Gastrocnemius medialis (tissue), 4 donors: ENCODE results near the gene IAH1.

Source experiments
- POLR2A ChIP-seq, 2 donors: fragments of 450-650 bp; IDR thresholded peaks; one replicate each; pipeline ENCODE4 v1.6.1; 2017; ENCODE audit warnings: antibody characterized with exemption in 2 of 2, mild to moderate bottlenecking in 2 of 2, moderate library complexity in 2 of 2
- TF ChIP-seq, protein P1 (sequence below), 5 experiments: fragments of 450-650 bp in 3 of 5; fragments of 200-600 bp in 2 of 5; sonication (generic) in 2 of 5; IDR thresholded peaks in 4 of 5; conservative IDR thresholded peaks in 1 of 5; 1 replicate in 4 of 5; 2 replicates in 1 of 5; pipeline ENCODE4 v1.5.1; 2016 to 2019; ENCODE audit warnings: antibody characterized with exemption in 5 of 5, mild to moderate bottlenecking in 3 of 5, moderate library complexity in 3 of 5

DNA sequence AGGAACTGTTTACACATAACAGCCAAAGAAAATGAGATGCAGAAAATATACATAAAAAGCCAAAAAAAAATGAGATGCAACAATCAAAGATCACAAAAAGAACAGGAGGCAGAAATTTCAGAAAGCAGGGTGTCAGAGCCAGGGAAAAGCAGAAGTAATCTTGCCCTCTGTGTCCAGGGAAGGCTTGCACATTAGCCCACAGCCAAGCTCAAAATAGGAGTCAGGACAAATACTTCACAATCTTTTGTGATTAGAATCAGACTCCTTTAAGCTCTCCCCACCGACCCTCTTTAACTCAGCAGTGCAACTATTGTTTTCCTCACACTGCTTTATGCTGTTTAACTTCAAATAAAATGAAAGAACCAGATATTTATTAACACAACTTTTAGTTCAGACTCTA lies 34.6 kb downstream of the IAH1 start:
- TF ChIP-seq, protein P1, sequence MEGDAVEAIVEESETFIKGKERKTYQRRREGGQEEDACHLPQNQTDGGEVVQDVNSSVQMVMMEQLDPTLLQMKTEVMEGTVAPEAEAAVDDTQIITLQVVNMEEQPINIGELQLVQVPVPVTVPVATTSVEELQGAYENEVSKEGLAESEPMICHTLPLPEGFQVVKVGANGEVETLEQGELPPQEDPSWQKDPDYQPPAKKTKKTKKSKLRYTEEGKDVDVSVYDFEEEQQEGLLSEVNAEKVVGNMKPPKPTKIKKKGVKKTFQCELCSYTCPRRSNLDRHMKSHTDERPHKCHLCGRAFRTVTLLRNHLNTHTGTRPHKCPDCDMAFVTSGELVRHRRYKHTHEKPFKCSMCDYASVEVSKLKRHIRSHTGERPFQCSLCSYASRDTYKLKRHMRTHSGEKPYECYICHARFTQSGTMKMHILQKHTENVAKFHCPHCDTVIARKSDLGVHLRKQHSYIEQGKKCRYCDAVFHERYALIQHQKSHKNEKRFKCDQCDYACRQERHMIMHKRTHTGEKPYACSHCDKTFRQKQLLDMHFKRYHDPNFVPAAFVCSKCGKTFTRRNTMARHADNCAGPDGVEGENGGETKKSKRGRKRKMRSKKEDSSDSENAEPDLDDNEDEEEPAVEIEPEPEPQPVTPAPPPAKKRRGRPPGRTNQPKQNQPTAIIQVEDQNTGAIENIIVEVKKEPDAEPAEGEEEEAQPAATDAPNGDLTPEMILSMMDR (IDR thresholded peaks at IDR 0.05 in 4 of 5, conservative IDR thresholded peaks at IDR 0.05 in 1 of 5): no peak
- TF ChIP-seq POLR2A (IDR thresholded peaks at IDR 0.05): no peak
